SK-N-SH (cell line): ENCODE measurements around the gene ADIPOR2.

Source experiments
- ELF1 ChIP-seq: IDR thresholded peaks from 2 replicates; pipeline ENCODE4 v1.4.0; 2012
- TF ChIP-seq, protein P1 (sequence below): fragments of 200-600 bp; sonication (generic); IDR thresholded peaks from 2 replicates; pipeline ENCODE4 v1.6.1; 2017; ENCODE audit warnings: antibody characterized with exemption, mild to moderate bottlenecking, moderate library complexity
- TF ChIP-seq, protein P2 (sequence below): fragments of 150-350 bp; IDR thresholded peaks from 2 replicates; pipeline ENCODE4 v1.6.1; 2016; ENCODE audit warnings: mild to moderate bottlenecking, low read depth, low read length

DNA sequence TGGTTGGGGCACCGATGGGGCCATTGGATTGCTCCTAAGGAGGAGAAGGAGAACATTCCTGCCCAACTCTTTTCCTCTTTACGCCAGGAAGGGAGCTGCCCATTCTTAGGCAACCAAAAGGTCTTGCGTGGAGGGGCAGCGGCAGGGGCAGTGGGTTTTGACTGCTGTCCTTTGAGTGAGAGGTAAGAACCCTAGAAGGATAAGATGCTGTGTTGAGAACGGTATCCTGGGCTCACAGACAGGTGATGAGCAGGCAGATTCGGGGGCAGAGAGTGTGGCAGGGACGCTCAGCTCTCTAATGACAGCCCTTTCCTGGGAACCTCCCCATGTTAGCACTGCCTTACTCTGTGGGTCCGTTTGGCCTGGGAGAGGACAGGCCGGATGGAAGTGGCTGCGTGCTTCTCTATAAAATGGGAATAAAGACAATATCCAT is 142.7 kb downstream of the ADIPOR2 start:
- TF ChIP-seq, protein P1, sequence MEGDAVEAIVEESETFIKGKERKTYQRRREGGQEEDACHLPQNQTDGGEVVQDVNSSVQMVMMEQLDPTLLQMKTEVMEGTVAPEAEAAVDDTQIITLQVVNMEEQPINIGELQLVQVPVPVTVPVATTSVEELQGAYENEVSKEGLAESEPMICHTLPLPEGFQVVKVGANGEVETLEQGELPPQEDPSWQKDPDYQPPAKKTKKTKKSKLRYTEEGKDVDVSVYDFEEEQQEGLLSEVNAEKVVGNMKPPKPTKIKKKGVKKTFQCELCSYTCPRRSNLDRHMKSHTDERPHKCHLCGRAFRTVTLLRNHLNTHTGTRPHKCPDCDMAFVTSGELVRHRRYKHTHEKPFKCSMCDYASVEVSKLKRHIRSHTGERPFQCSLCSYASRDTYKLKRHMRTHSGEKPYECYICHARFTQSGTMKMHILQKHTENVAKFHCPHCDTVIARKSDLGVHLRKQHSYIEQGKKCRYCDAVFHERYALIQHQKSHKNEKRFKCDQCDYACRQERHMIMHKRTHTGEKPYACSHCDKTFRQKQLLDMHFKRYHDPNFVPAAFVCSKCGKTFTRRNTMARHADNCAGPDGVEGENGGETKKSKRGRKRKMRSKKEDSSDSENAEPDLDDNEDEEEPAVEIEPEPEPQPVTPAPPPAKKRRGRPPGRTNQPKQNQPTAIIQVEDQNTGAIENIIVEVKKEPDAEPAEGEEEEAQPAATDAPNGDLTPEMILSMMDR, result no peak
- TF ChIP-seq, protein P2, sequence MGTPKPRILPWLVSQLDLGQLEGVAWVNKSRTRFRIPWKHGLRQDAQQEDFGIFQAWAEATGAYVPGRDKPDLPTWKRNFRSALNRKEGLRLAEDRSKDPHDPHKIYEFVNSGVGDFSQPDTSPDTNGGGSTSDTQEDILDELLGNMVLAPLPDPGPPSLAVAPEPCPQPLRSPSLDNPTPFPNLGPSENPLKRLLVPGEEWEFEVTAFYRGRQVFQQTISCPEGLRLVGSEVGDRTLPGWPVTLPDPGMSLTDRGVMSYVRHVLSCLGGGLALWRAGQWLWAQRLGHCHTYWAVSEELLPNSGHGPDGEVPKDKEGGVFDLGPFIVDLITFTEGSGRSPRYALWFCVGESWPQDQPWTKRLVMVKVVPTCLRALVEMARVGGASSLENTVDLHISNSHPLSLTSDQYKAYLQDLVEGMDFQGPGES, result no peak
- no peak for TF ChIP-seq ELF1
